GM19468 (cell line): Measurements from ENCODE around the gene ABLIM1.

Source experiments
- ATAC-seq: cut with Tn5 transposase; IDR thresholded peaks from one replicate; pipeline ENCODE4 v1.9.1; 2021; ENCODE audit warnings: mild to moderate bottlenecking, moderate library complexity, moderate number of reproducible peaks; ENCODE audit not compliant: unreplicated experiment; ENCODE audit errors: extremely low read depth

ABLIM1 gene

GRCh38 chr10:114500643-114501042 is 157.4 kb downstream of the ABLIM1 start:
- no peak for ATAC-seq

- no peak for ATAC-seq
These were observed 158.4 kb downstream of the ABLIM1 start for GRCh38 chr10:114499630-114500190.

GRCh38 chr10:114499116-114499515 is 159.0 kb downstream of the ABLIM1 start:
- peak; percentile 16 for ATAC-seq

- peak; percentile 47 for ATAC-seq
These were observed 159.5 kb downstream of the ABLIM1 start for GRCh38 chr10:114498413-114499111.

- no peak for ATAC-seq
These were observed 162.8 kb downstream of the ABLIM1 start for GRCh38 chr10:114495303-114495702.

- no peak for ATAC-seq
These were observed 165.6 kb downstream of the ABLIM1 start for GRCh38 chr10:114492351-114493037.

- ATAC-seq, result no peak
These were observed 166.1 kb downstream of the ABLIM1 start for GRCh38 chr10:114491933-114492332.

GRCh38 chr10:114491419-114491818 is 166.7 kb downstream of the ABLIM1 start:
- ATAC-seq, result no peak

GRCh38 chr10:114489521-114490310 is 168.4 kb downstream of the ABLIM1 start:
- no peak for ATAC-seq

- ATAC-seq, result no peak
These were observed 170.1 kb downstream of the ABLIM1 start for GRCh38 chr10:114487815-114488536.

- ATAC-seq, result no peak
These were observed 170.9 kb downstream of the ABLIM1 start for GRCh38 chr10:114486938-114487814.

- no peak for ATAC-seq
These were observed 172.2 kb downstream of the ABLIM1 start for GRCh38 chr10:114485696-114486400.

GRCh38 chr10:114483575-114483974 is 174.5 kb downstream of the ABLIM1 start:
- ATAC-seq, result no peak

- no peak for ATAC-seq
These were observed 175.4 kb downstream of the ABLIM1 start for GRCh38 chr10:114482480-114483304.

- ATAC-seq, result no peak
These were observed 177.0 kb downstream of the ABLIM1 start for GRCh38 chr10:114481055-114481454.

- ATAC-seq, result no peak
These were observed 178.2 kb downstream of the ABLIM1 start for GRCh38 chr10:114479836-114480235.

GRCh38 chr10:114479307-114479706 is 178.8 kb downstream of the ABLIM1 start:
- ATAC-seq, result no peak

- ATAC-seq, result no peak
These were observed 179.8 kb downstream of the ABLIM1 start for GRCh38 chr10:114478281-114478680.
